GM19240 (cell line): Measurements from ENCODE around the gene DDA1.
"Not testable (repeated sequence)": the region's sequence is repeated elsewhere in the genome, so short reads cannot be mapped to it uniquely, and the experiment has no call there.

Experiments used
- DNase-seq: peaks from one replicate; pipeline ENCODE4 v3.0.0; 2011; ENCODE audit warnings: low spot score; ENCODE audit not compliant: insufficient read length

Gene DDA1

GRCh38 chr19:17309198-17309964, at the start of gene DDA1:
TSS of gene DDA1 (plus strand) at chr19:17309563. CDS start at chr19:17309655, 92 bp downstream.
- DNase-seq = peak; percentile 97

- no peak for DNase-seq
Observed at GRCh38 chr19:17259934-17260333, 49.4 kb upstream of the DDA1 start.

GRCh38 chr19:17260842-17261325, 48.5 kb upstream of the DDA1 start:
- peak; percentile 97 for DNase-seq

- no peak for DNase-seq
Observed at GRCh38 chr19:17262557-17262956, 46.8 kb upstream of the DDA1 start.

GRCh38 chr19:17263712-17264640, 45.4 kb upstream of the DDA1 start:
- DNase-seq = no peak

- DNase-seq = no peak
Observed at GRCh38 chr19:17264641-17264979, 44.8 kb upstream of the DDA1 start, which contains the start of gene USHBP1. TSS of gene USHBP1 (minus strand) at chr19:17264745. CDS start at chr19:17264299, 446 bp downstream.

GRCh38 chr19:17266026-17266425, 43.3 kb upstream of the DDA1 start:
- no peak for DNase-seq

- no peak for DNase-seq
Observed at GRCh38 chr19:17266589-17266974, 42.8 kb upstream of the DDA1 start.

GRCh38 chr19:17266975-17267788, 42.2 kb upstream of the DDA1 start, which contains the start of gene BABAM1:
TSS of gene BABAM1 (plus strand) at chr19:17267443. CDS start at chr19:17268807, 1,364 bp downstream.
- DNase-seq = peak; percentile 99

GRCh38 chr19:17268754-17269153, 40.6 kb upstream of the DDA1 start:
- no peak for DNase-seq

- not testable (repeated sequence) for DNase-seq
Observed at GRCh38 chr19:17274892-17275291, 34.5 kb upstream of the DDA1 start.

- no peak for DNase-seq
Observed at GRCh38 chr19:17275441-17276175, 33.8 kb upstream of the DDA1 start.

GRCh38 chr19:17279436-17279835, 29.9 kb upstream of the DDA1 start:
- DNase-seq = no peak

- DNase-seq = no peak
Observed at GRCh38 chr19:17281391-17282304, 27.7 kb upstream of the DDA1 start, which contains the start of gene ANKLE1. TSS of gene ANKLE1 (plus strand) at chr19:17281901. CDS start at chr19:17281921, 20 bp downstream.

- DNase-seq = peak; percentile 76
Observed at GRCh38 chr19:17282488-17283125, 26.8 kb upstream of the DDA1 start.

- DNase-seq = no peak
Observed at GRCh38 chr19:17283504-17283996, 25.8 kb upstream of the DDA1 start.

- no peak for DNase-seq
Observed at GRCh38 chr19:17285415-17286135, 23.8 kb upstream of the DDA1 start.

- no peak for DNase-seq
Observed at GRCh38 chr19:17286263-17286662, 23.1 kb upstream of the DDA1 start.
